Measurements from ENCODE around the gene CD83.

GRCh38 chr6:14100138-14100537, 17.4 kb upstream of the CD83 start:
- TF ChIP-seq GRHL2 (CRISPR knock-in tag; IDR thresholded peaks at IDR 0.05; ENCODE audit: insufficient replicate concordance, severe bottlenecking) (no peak), GABPB1 (CRISPR knock-in tag; IDR thresholded peaks at IDR 0.05) (no peak), PREB (CRISPR knock-in tag; IDR thresholded peaks at IDR 0.05; ENCODE audit: borderline replicate concordance) (no peak), NFE2L1 (CRISPR knock-in tag; IDR thresholded peaks at IDR 0.05) (no peak), ATF3 (CRISPR knock-in tag; conservative IDR thresholded peaks at IDR 0.05) (no peak), MLX (CRISPR knock-in tag; IDR thresholded peaks at IDR 0.05) (no peak), CTCF (IDR thresholded peaks at IDR 0.05) (no peak), JUN (CRISPR knock-in tag; IDR thresholded peaks at IDR 0.05) (no peak), FOXJ3 (CRISPR knock-in tag; IDR thresholded peaks at IDR 0.05; ENCODE audit: borderline replicate concordance) (no peak), TEAD4 (CRISPR knock-in tag; IDR thresholded peaks at IDR 0.05) (no peak), ZNF671 (CRISPR knock-in tag; IDR thresholded peaks at IDR 0.05) (no peak), CREB1 (CRISPR knock-in tag; IDR thresholded peaks at IDR 0.05) (no peak), ZNF423 (CRISPR knock-in tag; IDR thresholded peaks at IDR 0.05) (no peak)

All from WTC11 (cell line).